ENCODE results near the gene WDR5.

- TF ChIP-seq CTCF (IDR thresholded peaks at IDR 0.05) (peak in 1 of 6 experiments; percentile 9), POLR2AphosphoS5 (IDR thresholded peaks at IDR 0.05) (no peak), POLR2A (IDR thresholded peaks at IDR 0.05) (no peak), EP300 (IDR thresholded peaks at IDR 0.05) (no peak)
These were observed 475 bp downstream of the WDR5 start for GRCh38 chr9:134136118-134136995.
